HG03097 (cell line): ENCODE data around the gene MTMR4.
"Not testable (repeated sequence)": the region's sequence is repeated elsewhere in the genome, so short reads cannot be mapped to it uniquely, and the experiment has no call there.

ENCODE experiments used
- ATAC-seq: cut with Tn5 transposase; IDR thresholded peaks from one replicate; pipeline ENCODE4 v1.9.1; 2021; ENCODE audit not compliant: unreplicated experiment, low FRiP score

Gene MTMR4

DNA sequence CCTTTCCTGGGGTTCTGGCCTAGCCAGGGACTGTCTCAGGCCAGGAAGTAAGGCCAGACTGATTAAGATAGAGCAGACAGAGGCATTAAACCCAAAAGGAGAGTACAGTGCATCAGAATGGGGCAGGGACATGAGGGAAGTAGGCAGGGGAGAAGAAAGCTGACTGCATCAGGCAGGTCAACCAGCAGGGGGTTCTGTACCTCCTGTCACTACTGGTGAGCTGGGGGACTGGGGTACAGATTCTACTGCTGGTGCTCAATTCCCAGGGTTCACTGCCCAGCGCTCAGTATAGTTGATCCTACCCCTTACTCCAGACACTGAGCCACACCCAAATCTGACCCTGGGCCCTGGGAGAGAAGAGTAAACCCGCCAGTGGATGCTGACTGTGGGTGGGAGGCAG lies 12.9 kb upstream of the MTMR4 start:
- ATAC-seq: no peak

DNA sequence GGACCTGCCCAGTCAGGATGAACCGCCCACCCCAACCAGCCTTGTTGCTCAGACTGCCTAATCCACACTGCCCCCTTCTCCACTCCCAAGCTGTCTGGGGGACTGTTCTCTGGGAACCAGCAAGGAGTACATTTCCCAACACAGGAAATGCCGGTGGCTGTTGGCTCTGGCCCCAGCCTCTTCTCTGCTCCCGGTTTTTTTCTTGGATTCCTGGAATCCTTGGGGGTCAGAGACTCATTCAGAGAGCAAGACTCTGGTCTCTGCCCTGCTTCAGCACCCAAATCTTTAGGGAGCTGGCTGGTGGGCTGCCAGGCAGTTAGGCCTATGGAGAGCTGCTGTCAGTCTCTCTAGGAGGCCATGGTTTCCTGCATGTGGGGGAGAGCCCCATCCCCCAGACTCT lies 10.8 kb upstream of the MTMR4 start:
- ATAC-seq: no peak

DNA sequence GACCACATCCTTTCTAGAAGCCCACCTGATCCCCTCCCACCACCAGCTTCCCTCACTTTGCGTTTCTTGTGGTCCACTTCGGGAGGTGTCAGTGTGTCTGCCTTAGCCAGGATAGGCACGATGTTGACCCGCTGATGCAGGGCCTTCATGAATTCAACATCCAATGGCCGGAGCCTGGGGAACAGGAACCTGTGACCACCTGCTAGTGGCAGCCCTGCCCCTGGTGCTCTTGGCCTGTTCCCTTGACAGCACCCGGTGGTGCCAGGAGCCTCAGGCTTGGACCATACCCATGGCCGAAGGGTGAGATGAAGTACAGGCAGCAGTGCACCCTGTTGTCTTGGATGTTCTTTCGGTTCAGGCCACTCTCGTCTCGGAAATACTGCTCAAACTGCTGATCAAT lies 7.2 kb upstream of the MTMR4 start:
- ATAC-seq: no peak

DNA sequence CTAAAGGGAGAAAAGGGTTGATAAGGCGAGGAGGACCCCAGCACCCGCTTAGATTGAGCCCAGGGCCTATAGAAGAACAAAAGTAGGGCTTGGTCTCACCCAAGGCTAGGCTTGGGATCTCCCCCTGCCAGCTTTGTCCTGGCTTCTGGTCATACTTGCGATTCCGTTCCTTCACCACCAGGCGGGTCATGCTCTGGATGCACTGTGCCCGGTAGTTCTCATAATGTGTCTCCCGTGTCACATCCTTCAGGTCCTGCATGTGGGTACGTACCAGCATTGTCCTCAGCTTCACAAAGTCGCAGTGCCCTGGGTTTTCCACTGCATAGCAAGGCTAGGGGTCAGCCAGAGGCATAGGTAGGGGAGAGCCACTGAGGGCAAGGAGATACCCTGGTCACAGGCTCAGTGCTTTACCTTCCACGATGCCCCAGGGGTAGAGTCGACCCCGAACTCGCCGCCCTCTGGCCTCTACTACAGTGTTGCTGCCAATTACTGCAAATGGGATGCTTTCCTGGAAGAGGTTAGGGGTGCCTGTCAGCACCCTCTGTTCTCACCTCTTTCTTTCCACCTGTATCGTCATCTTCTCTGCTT lies 6.5 kb upstream of the MTMR4 start:
- ATAC-seq: no peak

DNA sequence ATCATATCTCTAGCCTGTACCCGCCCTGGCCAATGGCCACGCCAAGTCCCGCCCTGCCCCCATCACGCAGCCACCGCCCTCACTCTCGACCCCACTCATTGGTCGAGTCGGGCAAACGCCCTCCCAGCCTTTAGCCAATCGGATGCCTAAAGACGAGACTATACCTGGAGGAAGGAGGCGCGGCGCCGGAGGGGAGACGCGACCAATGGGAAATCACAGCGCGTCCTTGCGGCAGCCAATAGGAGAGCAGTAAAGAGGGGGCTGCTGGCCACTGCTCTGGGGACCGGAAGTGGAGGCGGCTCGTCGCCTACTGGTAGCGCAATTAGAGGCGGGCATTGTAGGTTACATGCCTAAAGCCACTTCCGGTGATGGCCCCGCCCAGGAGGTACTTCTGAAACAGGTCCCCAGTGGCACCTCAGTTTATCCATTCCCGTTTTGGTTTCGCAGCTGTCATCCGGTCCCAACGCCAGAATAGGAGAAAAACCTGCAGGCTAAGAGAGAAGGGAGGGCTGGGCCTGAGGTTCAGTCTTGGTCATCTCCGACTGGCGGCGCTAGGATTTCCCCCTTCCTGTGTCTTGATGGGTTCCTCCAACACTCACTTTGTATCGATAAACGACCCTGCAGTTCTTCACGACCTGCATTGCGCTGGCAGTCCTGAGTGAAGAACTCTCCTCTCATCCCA lies 3.6 kb upstream of the MTMR4 start:
- peak; percentile 77 for ATAC-seq

DNA sequence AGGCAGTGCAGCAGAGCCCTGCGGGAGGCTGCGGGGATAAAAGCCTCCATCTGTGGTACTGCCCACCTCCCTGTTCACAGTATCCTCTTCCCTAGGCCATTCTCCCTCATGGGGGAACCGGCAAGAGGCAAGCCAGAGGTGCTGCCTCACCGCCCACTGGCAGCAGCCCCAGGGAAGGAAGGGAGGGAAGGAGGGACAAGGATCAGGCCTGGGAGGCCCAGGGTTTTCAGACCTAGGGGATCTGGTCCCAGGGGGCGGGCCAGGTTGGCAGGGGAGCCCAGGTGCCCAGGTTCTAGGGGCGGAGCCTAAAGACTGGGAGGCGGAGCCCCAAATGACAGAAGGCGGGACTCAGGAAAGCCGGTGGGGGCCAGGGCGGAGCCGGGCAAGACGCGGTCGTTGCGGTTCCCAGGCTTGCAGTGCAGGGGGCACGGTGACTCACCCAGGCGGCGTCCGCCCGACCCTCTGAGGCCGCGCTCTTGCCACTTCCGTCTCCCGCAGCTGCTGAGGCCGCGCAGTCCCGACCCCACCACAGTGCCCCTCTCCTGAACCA lies 3.0 kb upstream of the MTMR4 start:
- no peak for ATAC-seq

DNA sequence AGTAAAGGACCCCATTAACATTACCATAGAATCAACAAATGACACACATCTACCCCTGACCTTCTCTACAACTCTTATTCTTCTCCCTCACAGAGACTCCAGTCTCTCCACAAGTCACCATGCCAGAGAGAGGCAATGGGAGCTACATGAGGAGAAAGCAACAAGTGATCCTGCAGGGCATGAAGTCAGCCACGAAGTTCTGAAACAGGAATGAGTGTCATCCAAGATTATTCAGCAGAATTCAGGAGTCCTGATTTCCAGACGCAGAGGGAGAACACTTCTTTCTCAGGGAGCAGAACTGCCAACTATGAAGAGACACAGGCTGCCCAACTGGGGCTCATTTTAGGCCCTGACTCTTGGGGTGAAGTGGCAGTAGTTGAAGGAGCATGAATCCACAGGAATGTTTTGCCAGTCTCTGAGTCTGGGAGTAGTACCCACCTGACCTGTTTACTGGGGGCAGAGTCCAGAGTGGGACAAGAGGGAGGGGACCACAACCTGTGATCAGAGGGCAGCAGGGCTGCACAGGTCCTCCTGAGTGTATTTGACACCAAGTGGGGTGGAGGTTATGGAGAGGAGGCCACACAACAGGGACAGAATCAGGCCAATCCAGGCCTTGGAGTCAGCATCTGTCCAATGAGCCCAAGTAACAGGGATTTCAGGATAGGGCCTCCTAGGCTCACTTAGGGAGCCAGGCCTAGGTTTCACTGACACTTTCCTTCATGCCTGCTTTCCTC lies 2.4 kb upstream of the MTMR4 start:
- no peak for ATAC-seq

DNA sequence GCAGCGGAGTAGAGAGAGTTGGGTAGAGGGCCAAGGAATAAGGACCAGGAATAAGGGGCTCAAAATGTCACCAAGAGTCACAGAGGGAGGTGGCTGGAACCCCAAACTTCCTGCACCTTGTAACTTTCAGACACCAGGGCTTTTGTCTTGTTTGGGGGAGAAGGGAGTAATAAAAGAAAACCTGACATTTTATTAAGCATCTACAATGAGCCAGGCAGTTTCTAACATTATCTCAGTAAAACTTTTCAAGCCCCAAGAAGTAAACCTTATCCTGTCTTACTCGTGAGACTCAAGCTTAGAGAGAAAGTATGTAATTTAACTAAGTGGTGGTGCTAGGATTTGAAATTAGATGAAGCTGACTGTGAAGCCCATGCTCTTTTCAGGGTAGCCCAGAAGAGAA lies 848 bp upstream of the MTMR4 start:
- no peak for ATAC-seq

DNA sequence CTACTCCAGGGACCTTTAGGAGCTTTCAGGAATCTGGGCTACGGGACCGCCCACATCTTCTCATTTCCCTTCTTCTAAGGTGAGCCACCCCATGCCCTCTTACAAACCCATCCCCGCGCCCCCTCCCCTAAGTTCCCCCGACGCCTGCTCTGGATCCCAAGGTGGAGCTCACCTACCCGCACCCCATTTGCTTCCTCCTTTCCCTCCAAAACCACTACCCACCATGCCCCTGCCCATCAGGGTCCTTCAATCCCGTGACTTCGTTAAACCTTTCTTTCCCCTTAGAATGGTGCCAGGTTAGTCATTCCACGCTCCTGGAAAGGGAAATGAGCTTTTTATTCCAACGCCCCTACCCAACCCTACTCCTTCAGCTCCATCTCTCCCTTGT lies 326 bp upstream of the MTMR4 start:
- no peak for ATAC-seq

DNA sequence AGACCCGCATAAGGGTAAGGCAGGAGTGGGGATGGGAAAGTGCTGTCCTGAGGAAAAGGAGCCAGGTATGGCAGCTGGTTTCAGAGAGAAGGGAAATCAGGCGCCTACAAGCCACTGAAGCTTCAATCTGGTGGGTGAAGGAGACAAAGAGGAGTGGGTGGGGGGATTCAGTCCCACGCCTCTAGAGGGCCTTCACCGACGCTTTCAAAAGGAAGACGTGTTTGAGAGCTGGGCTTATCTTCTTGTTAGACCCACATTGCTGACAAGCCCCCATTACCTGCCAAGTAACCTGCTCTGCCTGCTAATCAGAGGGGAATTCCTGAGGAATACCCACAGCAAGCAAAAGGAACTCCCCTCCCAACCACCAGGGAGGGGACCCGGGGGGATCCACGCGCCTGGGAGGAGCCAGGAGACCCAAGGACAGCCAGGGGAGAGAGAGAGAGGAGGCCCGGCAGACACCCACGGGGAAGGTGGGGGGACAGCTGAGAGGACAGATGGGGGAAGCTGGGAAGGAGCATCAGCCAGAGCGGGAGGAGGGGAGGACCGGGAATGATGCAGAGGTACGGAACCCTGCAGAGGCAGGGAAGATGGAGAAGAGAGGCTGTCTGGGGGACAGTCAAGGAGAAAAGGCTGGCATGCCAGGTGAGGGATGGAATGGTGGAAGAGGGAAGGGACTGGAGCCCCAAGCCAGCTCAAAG lies 1.0 kb downstream of the MTMR4 start:
- ATAC-seq: no peak

DNA sequence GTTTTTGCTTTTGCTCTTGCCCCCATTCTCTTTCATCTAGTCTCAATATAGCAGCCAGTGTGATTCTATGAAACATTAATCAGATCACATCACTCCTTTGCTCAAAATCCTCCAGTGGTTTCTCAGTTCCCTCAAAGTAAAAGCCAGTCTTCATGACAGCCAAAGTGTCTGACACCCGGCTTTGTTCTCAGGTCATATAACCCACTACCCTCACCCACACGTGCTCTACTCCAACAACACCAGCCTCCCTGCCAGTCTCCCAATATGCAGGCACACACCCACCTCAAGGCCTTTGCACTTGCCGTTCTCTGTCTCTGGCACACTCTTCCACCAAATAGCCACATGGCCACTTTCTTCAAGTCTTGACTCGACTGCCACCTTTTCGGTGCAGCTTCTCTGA lies 4.4 kb downstream of the MTMR4 start:
- ATAC-seq: no peak

DNA sequence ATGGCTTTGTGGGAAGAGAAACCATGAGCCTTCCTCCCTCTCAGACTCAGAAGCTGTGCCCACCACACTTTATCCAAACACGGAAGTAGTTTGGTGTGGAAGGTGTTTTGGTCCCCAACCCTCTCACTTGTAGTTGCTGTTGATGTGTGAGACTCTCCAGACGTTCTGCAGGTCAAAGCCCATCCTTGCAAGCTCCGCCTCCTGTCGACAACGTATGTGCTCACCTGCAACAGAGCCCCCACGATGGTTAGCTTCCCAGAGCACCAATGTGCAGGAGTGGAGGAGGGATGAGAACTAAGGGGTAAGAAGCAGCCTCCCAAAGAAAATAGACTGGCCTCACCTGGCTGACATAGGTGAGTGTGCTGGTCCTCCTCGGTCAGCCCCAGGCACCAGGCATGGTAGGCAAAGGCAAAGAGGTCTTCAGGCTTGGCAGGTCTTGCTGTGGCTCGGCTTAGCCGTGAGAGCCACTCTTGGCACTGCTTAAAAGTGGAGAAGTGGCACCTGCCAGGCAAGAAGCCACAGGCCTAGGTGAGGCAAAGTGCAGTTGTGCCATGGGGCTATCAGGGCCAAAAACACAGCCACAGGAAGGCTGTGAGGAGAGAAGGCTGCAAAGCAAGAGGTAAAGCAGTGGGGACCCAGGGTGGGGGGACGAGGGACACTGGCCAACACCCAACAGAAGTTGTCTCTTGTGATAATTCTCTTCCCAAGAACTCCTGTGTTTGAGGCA lies 5.9 kb downstream of the MTMR4 start:
- no peak for ATAC-seq

DNA sequence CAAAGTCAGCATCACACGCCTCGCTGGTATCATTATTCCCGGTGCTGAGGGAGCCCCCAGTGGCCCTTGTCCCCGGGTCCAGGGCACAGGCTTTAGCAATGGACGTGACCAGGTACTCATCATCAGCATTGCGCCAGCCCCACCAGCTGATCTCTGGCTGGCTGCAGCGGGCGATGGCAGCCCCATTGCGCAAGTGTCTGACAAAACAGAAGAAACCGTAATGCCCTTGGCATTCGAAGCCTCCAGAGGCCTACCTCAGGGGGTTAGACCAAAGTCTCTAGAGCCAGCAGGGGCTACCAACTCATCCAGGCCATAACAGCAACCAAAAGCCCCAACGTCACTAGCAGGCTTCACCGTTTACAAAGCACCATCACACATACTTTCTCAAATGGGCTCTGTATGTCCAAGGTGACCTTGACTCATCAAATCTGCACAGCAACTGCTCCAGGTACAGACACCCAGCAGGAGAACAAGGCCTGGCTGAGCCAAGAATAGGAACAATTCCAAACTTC lies 7.3 kb downstream of the MTMR4 start:
- no peak for ATAC-seq

DNA sequence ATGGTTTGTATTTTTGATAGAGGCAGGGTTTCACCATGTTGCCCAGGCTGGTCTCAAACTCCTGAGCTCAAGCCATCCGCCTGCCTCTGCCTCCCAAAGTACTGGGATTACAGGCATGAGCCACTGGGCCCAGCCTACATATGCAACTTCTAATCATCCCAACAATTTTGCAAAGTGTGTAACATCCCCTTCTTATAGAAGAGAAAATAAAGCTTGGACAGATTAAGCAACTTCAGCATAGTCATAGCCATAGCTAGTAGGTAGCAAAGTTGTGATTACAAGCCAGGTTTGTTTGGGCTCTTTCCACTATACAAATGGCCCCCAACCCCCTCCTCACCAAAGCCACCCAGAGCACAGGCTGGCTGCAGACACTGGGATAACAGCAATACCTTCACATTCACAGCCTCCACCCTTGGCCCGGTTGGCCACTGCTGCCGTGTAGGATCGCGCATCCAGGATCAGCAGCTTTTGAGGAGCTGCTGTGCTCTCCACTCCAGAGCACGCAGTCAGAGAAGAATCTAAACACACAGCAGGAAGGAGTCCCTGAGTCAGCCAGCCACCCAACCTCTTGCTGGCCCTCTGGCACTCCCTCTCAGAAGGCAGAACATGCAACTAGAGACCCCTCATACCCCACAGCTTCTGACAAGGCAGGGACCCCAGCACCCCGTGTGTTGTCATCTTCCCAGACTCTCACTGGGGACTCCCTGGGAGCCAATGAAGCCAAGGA lies 7.9 kb downstream of the MTMR4 start:
- ATAC-seq: no peak

DNA sequence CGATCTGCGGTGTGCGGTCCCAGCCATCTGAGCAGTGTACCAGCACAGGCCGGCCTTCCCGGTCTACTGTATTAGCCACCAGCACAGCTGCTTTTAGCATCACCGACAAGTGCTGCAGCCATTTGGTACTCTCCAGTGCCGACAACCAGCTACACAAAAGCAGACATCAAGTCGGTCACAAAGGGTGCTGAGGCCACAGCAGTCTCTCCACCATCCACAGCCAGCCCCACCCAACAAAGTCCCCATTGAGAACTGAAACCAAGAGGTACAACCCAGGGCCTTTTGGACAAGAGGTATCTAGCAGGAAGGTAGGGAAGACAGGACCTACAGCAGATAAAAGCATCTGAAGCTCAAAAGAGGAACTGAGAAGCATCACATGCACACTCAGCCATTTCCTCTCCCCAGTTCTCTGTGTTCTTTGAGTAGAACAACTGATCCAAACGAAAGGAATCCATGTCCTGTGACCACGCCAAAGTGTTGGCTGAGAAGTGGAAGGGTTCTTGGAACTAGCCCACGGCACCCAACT lies 9.5 kb downstream of the MTMR4 start:
- peak; percentile 80 for ATAC-seq

DNA sequence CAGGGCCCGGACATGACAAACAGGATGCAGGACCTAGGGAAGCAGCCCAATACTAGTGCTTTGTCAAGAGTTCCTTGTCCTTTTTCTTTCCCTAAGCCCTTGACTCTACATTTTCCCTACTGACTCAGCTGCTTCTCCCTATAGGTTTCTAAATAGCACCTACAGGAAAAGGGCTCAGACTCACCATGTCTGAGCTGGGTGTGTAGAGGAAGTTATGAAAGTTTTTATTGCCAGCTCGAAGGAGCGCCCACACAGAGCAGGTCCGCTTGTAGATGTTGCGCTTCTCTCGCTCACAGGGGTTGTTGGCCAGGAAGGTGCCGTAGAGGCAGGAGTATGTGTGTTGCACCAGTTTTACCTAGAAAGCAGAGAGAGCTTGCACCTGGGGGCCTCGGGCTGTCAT lies 10.6 kb downstream of the MTMR4 start:
- ATAC-seq: no peak

DNA sequence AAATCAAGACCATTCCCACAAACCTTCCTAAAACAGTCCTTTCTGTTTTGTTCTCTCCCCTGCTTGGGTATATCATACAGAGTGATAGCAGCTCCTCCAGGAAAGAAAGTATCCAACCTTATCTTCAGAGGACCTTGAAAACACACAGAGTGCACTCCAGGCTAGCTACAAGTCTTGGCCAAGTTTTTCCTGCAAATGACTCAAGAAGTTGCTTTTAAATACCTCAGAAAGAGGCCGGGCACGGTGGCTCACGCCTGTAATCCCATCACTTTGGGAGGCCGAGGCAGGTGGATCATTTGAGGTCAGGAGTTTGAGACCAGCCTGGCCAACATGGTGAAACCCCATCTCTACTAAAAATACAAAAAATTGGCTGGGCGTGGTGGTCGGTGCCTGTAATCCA lies 11.3 kb downstream of the MTMR4 start:
- not testable (repeated sequence) for ATAC-seq

DNA sequence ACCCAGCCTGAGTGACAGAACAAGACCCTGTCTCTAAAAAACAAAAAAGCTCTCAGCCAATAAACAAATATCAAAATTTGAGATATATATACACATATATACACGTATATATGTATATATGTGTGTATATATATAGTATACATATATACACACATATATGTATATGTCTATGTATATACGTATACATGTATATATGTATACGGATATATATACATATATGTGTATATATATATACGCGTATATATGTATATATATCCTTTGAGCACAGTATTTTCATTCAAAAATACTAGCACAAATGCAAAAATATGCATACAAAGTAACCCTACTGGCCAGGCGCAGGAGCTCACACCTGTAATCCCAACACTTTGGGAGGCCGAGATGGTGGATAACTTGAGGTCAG lies 13.0 kb downstream of the MTMR4 start:
- no peak for ATAC-seq

DNA sequence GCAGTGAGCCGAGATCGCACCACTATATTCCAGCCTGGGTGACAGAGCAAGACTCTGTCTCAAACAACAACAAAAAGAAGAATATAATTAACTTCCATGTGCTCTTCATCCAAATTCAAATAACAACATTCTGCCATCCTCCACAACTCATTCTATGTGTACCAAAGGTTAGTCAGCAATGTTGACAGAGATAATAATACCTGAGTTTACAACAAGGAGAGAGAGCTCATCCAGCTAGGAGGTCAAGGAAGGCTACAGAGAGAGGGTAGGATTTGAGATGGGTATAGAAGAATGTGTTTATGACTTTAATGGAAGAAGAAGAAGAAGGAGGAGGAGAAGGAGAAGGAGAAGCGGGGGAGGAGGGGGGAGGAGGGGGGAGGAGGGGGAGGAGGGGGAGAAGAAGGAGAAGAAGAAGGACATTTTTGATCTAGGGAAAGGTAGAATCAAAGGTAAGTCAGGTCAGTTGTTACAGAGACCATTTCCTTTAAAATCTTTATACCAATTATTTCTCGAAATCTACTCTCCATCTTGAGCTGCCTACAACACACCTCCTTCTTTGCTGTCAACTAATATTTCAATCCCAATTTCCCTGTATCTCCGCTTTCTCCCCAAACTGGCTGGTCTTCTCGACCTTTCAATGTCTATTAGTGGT lies 16.1 kb downstream of the MTMR4 start:
- ATAC-seq: no peak
